Fibroblast of pulmonary artery (primary cell): ENCODE measurements around the gene NBAS.
"Not testable (repeated sequence)": the region's sequence is repeated elsewhere in the genome, so short reads cannot be mapped to it uniquely, and the experiment has no call there.

Experiments
- DNase-seq: peaks from one replicate; pipeline ENCODE4 v3.0.0-alpha.2; 2010; ENCODE audit warnings: low read depth
- H3K4me3 ChIP-seq: replicated peaks from 2 replicates; pipeline ENCODE4 v1.5.1; 2011; ENCODE audit warnings: low read depth, mild to moderate bottlenecking, control low read depth, low read length, moderate library complexity
- CTCF ChIP-seq: IDR thresholded peaks from 2 replicates; pipeline ENCODE4 v1.5.1; 2011; ENCODE audit warnings: mild to moderate bottlenecking, control low read depth, low read length, inconsistent platforms; ENCODE audit errors: missing control alignments

NBAS gene

GRCh38 chr2:15510131-15510530 lies 51.0 kb downstream of the NBAS start:
- no peak for DNase-seq
- H3K4me3 ChIP-seq: no peak overlapping the region

GRCh38 chr2:15507697-15508096 lies 53.4 kb downstream of the NBAS start:
- no peak for TF ChIP-seq CTCF
- no peak for DNase-seq
- no peak overlapping the region for H3K4me3 ChIP-seq

More at GRCh38 chr2:15510131-15510530, 51.0 kb downstream of the NBAS start:
- no peak for TF ChIP-seq CTCF

- DNase-seq: no peak
- H3K4me3 ChIP-seq: no peak overlapping the region
- TF ChIP-seq CTCF: no peak
Observed at GRCh38 chr2:15507061-15507460, 54.1 kb downstream of the NBAS start.

DNA sequence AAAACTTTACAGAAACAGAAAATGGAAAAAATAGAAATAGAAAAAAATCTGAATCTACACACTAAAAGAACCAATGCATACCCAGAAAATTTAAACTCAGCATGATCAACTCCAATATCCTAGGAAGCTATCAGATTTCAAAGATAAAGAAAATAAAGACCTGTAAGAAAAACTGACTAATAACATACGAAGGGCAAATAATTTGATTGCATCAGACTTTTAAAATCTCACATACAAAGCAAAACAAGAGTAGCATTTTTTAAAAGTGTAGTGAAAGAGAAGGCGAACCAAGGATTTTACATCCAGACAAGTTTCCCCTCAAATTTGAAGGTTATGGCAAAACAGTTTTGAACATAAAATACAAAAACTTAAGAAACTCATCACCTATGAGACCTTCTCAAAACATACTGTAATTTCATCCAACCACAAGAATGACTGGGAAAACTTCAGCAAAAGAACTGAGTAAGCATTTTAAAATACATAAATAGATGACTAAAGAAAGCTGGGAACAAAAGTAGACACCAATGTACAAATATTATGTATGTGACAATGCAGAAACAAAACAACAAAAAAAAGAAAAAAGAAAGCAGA lies 54.8 kb downstream of the NBAS start:
- no peak for DNase-seq
- TF ChIP-seq CTCF: no peak

GRCh38 chr2:15504882-15505663 lies 56.1 kb downstream of the NBAS start:
- DNase-seq: no peak
- no peak overlapping the region for H3K4me3 ChIP-seq
- no peak for TF ChIP-seq CTCF

More for the DNA sequence above, 54.8 kb downstream of the NBAS start:
- no peak overlapping the region for H3K4me3 ChIP-seq

GRCh38 chr2:15499251-15499650 lies 61.9 kb downstream of the NBAS start:
- H3K4me3 ChIP-seq, DNase-seq: not testable (repeated sequence)

- no peak for TF ChIP-seq CTCF
- no peak for DNase-seq
- H3K4me3 ChIP-seq: no peak overlapping the region
Observed at GRCh38 chr2:15498554-15498953, 62.6 kb downstream of the NBAS start.
